Colon (tissue), 2 donors: ENCODE results near the gene PLS1.
"Not testable (repeated sequence)": the region's sequence is repeated elsewhere in the genome, so short reads cannot be mapped to it uniquely, and the experiment has no call there.

ENCODE experiments used
- FAIRE-seq: peaks from 2 replicates; lab custom pipeline; 2012; peaks lifted over from hg19 to GRCh38; lab: Jason Lieb, UNC
- donor health status: control.
- donor health status: control.

PLS1 gene

DNA sequence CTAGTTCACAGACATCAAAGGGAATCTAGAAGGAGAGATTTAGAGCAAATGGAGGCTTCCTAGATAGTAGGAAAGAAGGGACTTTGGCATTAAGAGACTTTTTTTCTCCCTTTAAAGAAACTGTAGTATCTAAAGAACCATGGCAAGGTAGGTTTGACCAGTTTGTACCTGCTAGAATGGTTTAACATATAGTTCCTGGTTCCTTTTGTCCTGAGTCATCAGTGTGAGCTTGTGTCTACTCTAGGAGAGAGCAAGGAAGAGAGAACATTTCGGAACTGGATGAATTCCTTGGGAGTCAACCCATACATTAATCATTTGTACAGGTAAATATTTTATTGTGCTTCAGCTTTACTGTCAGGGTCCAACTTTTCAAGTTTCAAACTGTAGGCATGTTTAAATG, 98.0 kb downstream of the PLS1 start:
- no peak for FAIRE-seq

DNA sequence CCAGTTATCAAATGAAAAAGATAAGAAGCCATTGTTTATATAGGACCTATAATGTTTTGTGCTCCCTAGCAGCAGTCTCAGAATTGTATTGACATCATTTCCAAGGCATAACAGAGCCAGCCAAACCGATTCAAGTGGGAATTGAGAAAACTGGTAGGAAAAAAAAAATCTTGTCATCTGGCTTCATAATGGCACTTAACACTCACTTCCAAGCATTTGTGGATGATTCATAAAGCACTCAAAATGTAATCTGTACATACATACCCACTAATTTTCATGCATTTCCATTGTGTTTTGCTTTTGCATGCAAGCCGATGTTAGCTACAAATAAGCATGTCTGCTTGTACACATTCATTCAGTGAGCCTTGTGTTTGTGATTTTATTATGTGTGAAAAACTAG, 109.0 kb downstream of the PLS1 start:
- FAIRE-seq, result no peak

DNA sequence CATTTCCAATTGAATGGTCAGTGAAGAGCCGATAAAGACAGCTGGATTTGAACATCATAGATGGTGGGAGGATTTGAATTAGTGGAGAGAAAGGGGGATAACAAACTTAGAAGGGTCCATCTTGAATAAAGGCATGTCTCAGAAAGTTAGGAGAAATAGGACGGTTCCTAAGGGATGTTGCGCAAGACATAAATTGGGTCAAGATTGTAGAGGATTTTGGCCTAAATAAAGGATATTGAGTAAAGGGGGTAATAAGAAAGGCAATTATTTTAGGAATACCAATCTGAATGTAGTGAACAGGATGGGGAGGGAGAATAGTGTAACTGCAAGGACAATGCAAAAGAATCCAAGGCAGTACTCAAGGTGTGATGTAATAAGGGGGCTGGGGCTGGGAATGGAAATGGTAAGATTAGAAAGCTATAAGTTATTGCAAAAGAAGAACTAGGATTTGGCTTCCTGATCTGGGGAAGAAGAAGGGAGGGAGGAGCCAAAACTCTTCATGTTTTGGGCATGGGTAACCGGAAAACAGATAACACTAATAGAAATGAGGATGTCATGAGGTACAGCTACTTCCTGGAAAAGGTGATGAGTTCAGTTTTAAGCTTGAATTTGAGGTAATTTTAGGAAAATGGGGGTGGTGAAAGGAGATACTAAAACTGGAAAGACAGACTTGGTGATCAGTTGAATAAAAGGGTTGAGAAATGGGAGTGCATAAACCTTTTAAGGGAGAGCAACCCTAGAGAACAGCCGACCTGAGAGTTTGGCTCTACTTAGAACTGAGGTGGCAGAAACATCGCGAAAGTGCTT, 110.3 kb downstream of the PLS1 start:
- no peak for FAIRE-seq

DNA sequence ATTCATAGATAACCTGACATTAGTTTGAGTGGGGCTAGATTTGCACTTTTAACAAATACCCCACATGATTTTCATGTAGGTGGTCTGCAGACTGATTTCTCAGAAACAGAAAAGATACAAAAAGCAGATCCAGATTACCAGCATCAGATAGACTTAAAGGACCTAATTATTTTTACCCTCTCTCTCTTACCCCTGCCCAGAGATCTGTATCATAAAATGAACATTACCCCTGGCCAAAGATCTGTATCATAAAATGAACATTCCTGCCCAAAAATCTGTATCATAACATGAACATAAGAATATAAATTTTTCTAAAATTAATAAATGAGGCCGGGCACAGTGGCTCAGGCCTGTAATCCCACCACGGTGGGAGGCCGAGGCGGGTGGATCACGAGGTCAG, 113.0 kb downstream of the PLS1 start:
- FAIRE-seq, result no peak

DNA sequence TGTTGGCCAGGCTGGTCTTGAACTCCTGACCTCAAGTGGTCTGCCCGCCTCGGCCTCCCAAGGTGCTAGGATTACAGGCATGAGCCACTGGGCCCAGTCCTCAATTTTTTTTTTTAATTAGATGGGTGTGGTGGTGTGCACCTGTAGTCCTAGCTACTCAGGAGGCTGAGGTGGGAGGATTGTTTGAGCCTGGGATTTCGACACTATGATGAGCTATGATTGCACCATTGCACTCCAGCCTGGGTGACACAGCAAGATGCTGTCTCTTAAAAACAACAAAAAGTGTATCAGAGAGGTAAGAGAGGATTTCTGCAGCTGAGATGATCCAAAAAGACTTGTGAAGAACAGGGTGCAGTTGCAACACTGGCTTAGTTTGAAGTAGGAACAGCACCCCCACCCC, 118.7 kb downstream of the PLS1 start:
- FAIRE-seq, result not testable (repeated sequence)

DNA sequence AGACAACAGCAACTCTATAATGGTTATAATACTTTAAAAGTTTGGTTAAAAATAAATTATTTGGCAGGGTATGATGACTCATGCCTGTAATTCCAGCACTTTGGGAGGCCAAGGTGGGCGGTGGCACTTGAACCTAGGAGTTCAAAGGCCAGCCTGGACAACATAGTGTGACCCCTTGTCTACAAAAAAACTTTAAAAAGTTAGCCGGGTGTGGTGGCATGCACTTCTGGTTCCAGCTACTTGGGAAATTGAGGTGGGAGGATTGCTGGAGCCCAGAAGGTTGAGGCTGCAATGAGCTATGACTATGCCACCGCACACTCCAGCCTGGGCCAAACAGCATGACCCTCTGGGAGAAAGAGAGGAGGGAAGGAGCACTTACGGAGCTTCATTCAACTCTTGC, 119.9 kb downstream of the PLS1 start:
- FAIRE-seq, result no peak

DNA sequence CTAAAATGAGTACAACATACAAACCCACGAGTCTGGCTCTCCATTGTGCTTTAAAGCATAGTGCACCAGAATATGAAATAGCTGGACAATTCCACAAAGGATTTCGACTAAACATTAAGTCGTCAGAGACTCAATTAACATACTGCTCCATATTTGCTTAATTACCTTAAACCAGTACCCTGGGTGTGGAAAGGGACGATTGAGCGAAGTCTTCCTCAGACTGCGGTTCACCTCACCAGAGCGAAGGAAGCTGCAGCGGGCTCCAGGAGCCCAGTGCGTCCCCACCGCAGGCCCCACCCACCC, 127.4 kb downstream of the PLS1 start:
- FAIRE-seq, result no peak

DNA sequence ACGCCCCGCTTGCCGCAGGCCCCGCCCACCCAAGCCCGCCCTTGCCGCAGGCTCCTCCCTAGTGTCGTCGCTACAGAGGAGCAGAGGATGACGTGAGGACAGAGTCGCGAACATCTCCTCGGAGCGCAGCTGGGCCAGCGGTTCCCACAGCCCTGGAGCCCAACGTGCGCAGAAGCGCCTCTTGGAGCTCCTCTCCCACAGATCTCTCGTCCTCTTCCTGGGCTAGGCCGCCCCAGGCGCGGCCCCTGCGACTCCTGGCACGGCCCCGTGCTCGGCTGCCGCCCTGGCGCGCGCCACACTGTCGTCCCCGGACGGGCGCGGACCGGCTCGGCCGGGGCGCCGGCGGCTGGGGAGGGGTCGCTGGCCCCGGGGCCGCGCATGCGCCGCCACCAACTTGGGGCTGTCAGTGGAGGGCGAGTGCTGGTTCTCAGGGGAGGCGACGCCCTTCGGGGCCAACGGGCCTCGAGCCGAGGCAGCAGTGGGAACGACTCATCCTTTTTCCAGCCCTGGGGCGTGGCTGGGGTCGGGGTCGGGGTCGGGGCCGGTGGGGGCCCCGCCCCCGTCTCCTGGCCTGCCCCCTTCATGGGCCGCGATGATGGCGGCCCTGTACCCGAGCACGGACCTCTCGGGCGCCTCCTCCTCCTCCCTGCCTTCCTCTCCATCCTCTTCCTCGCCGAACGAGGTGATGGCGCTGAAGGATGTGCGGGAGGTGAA, 127.9 kb downstream of the PLS1 start, which contains the start of gene TRPC1:
TRPC1 (plus strand) TSS at position 67 of the 714 bp plus-strand sequence; CDS start at position 593, 526 bp downstream.
- no peak for FAIRE-seq

DNA sequence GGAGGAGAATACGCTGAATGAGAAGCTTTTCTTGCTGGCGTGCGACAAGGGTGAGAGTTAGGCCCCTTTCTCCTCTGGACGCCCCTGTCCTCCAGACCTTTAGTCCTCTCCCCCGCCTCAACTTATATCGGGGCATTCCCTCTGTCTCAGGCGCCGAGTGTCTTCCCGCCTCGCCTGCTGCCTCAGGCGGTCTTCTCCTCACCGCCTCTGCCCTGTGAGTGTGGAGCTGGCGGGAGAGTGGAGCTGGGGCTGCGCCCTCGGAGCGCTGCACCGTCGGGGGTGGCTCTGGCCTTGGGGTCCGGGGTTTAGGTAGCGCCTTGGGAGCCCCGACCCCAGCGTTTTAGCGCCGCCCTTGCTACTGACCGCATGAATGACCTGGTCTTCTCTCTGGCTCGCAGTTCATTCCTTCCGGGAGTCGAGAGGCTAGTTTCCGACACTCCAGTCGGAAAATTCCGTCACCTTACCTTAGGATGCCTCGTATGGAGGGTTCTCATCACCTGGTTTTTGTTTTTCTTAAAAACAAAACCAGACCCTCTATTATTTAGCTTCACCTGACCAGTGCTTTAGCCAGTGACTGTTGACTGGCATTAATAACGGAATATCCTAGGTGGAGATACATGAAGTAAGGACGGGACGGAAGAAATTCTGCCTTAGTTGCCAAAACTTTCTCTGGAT, 128.6 kb downstream of the PLS1 start:
- FAIRE-seq, result no peak

DNA sequence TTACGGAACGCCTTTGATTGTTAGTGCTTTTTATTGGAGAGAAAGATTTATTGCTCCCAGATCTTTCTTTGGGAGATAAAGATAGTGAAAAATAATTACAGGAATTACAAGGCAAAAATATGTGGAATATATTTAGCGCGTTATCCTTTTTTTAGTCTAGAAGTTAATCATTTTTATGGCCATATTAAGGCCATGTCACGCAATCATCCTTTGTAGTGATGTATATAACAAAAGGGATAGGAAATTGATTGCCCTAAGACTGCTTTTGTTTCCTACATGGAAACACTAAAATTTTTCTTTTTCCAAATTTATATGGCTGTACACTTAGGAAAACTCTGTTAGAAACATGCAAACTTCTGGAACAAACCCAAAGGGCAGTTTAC, 129.2 kb downstream of the PLS1 start:
- FAIRE-seq, result no peak

DNA sequence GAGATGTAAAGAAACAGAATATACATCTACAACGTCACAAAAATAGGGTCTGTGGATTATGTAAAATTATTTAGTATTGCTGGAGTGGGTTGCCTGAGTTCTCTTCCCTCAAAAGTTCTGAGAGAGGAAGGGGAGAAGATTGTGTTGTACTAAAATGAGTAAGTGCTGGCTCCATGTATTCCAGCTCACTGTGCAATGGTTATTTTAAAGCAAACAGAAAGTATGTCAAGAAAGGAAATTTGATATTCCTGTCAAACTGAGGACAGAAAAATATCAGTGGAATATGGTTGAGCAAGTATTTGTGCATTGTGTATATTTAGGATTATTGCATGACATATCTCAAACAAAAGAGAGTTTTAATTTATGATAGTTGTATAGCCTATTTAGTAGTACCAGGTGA, 129.8 kb downstream of the PLS1 start:
- FAIRE-seq, result no peak

DNA sequence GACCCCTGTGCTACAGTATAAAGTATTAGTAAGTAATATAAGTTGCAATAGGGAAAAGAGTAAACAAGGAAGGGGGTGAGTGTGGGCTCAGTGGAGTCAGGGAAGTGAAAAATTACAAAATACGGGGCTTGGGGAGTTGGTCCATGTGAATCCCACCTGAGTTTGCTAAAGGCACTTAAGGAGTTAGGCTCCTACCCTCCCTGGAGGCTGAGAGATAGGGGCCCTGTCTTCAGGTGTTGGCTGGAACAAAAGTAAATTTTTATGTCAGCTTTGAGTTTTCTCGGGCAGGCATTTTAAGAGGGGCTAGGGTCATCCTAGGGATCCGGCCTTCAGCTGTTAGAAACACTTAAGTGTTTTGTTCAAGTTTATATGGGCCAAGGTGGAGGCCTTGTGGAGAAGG, 135.9 kb downstream of the PLS1 start:
- FAIRE-seq, result no peak

DNA sequence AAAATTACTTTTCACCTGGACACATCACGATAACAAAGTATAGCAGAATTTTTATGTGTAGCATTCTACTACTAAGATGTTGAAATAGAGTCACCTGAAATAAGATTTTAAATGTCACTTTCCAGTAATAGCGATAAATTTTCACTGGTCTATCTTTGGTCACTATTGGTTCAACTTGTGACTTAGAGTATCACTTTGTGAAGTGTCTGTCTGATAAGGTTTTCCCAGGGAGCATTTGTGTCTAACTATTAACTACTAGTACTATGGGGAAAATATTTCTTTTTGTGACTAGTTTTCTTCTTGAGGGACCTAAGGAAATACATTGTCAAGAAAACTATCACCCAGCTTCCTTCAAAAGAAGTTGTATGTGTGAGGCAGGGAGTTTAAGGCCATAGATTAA, 138.6 kb downstream of the PLS1 start:
- FAIRE-seq, result no peak

DNA sequence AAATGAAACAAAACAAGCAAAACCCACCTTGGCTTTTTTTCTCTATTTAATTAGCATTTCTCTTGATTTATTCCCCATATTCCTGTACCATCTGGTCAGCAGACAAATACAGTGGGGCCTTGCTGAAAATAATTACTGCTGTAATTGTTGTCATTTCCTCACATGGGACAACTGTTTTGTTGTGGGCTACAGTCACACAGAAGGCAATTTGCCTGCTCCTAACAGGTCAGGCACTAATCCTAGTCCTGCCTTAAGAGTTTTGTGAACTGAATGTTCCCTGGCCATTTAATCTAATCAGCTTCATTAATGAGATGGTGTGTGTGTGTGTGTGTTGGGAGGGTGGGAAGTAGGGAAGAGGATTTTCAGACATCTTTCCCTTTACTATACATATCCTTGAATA, 139.3 kb downstream of the PLS1 start:
- FAIRE-seq, result no peak

DNA sequence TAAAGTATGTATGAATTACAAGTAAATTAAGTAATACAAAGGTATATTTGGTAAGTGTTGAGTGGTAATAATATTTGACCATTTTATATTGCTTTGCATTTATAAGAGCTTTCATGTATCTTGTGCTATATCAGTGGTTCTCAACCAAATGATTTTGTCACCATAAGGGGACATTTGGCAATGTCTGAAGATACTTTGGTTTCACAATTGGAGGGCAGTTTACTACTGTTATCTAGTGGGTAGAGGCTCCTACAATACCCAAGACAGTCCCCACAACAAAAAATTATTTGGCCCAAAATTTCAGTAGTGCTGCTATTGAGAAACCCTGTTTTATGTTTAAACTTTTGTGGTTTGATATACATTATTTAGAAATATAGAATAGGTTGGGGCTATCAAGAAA, 142.2 kb downstream of the PLS1 start:
- no peak for FAIRE-seq

DNA sequence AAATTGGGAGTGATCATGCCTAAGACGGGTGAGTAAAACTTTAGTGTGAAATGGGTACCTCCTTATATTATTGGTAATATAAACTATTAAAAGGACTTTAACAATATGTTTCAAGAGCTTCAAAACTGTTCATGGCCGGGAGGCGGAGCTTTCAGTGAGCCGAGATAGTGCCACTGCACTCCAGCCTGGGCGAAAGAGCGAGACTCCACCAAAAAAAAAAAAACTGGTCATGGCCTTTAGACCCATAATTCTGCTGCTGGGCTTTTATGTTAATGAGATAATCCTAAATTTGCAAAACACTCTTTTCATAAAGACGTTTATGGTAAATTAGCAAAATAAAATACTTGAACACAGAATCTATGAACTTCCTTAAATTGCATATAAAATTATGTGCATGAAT, 150.5 kb downstream of the PLS1 start:
- no peak for FAIRE-seq

DNA sequence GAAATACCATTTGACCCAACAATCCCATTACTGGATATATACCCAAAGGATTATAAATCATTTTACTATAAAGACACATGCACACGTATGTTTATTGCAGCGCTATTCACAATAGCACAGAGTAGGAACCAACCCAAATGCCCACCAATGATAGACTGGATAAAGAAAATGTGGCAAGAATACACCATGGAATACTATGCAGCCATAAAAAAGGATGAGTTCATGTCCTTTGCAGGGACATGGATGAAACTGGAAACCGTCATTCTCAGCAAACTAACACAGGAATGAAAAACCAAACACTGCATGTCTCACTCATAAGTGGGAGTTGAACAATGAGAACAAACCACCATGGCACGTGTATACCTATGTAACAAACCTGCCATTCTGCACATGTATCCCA, 154.3 kb downstream of the PLS1 start:
- FAIRE-seq, result not testable (repeated sequence)

DNA sequence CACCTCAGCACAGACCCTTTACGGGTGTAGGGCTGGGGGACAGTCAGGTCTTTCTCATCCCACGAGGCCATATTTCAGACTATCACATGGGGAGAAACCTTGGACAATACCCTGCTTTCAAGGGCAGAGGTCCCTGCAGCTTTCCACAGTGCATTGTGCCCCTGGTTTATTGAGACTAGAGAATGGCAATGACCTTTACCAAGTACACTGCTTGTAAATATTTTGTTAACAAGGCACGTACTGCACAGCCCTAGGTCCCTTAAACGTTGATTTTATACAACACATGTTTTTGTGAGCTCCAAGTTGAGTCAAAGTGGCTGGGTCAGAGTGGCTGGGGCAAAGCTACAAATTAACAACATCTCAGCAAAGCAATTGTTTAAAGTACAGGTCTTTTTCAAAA, 156.4 kb downstream of the PLS1 start:
- not testable (repeated sequence) for FAIRE-seq

DNA sequence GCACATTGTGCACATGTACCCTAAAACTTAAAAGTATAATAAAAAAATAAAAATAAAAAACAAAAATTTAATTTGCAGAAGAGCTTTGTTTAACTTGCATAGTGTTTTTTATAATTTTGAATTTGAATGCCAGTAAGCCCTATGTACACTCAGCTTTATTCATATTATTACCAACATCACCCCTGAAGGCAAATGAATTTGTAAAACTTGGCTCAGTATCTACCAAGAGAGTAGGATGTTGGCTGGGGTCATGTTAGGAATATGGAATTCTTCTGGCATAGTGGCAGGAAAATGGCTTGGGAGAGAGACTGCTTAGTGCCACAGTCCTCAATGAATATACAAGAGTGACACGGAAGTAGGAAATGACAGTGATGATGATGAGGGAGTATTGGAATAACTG, 158.3 kb downstream of the PLS1 start:
- no peak for FAIRE-seq
